GM23338 (cell line): ENCODE measurements around the gene CD2AP.

Experiments used
- CREB1 ChIP-seq: fragments of 250-450 bp; sonication (Bioruptor Pico); IDR thresholded peaks from 2 replicates; pipeline ENCODE4 v1.5.0; 2020; ENCODE audit warnings: low read depth, mild to moderate bottlenecking, moderate library complexity
- CTCF ChIP-seq, 2 experiments: fragments of 200-600 bp in 1 of 2; sonication (generic) in 1 of 2; conservative IDR thresholded peaks; 2 replicates each; pipeline versions ENCODE4 v1.5.1 to v1.6.1; 2016 to 2017; ENCODE audit warnings: antibody characterized with exemption in 2 of 2, low read depth in 2 of 2, mild to moderate bottlenecking in 2 of 2, moderate library complexity in 1 of 2
- EZH2 ChIP-seq: fragments of 200-600 bp; sonication (generic); IDR thresholded peaks from one replicate; pipeline ENCODE4 v1.8.0; 2017; ENCODE audit warnings: antibody characterized with exemption, mild to moderate bottlenecking, low read depth; ENCODE audit not compliant: unreplicated experiment
- JUNB ChIP-seq: IDR thresholded peaks from one replicate; pipeline ENCODE4 v1.6.1; 2016; ENCODE audit warnings: antibody characterized with exemption; ENCODE audit not compliant: unreplicated experiment
- POLR2AphosphoS5 ChIP-seq: IDR thresholded peaks from 2 replicates; pipeline ENCODE4 v1.6.1; 2016; ENCODE audit warnings: antibody characterized with exemption, low read depth

- no peak for TF ChIP-seq CTCF (conservative IDR thresholded peaks at IDR 0.05; ENCODE audit: low read depth in 2 of 2)
- TF ChIP-seq EZH2, result no peak
- TF ChIP-seq POLR2AphosphoS5, result no peak
- TF ChIP-seq CREB1, result no peak
- no peak for TF ChIP-seq JUNB
These were observed 197.1 kb downstream of the CD2AP start for GRCh38 chr6:47674673-47675072.
